ENCODE data around the gene TRA2A. TPM values are rescaled to one million over a fixed set of nuclear protein-coding genes. Genes with fewer than 3 reads are reported as not detected.

TRA2A gene
- total and polyA plus RNA-seq, 2 of the 13 experiments (the other 11 are each of a cell fraction or from before 2014, with no cell fraction given), result 39.1 to 41.6 TPM

GRCh38 chr7:23473844-23474093 is 58.0 kb downstream of the TRA2A start (continued):
- TF ChIP-seq, protein P1, sequence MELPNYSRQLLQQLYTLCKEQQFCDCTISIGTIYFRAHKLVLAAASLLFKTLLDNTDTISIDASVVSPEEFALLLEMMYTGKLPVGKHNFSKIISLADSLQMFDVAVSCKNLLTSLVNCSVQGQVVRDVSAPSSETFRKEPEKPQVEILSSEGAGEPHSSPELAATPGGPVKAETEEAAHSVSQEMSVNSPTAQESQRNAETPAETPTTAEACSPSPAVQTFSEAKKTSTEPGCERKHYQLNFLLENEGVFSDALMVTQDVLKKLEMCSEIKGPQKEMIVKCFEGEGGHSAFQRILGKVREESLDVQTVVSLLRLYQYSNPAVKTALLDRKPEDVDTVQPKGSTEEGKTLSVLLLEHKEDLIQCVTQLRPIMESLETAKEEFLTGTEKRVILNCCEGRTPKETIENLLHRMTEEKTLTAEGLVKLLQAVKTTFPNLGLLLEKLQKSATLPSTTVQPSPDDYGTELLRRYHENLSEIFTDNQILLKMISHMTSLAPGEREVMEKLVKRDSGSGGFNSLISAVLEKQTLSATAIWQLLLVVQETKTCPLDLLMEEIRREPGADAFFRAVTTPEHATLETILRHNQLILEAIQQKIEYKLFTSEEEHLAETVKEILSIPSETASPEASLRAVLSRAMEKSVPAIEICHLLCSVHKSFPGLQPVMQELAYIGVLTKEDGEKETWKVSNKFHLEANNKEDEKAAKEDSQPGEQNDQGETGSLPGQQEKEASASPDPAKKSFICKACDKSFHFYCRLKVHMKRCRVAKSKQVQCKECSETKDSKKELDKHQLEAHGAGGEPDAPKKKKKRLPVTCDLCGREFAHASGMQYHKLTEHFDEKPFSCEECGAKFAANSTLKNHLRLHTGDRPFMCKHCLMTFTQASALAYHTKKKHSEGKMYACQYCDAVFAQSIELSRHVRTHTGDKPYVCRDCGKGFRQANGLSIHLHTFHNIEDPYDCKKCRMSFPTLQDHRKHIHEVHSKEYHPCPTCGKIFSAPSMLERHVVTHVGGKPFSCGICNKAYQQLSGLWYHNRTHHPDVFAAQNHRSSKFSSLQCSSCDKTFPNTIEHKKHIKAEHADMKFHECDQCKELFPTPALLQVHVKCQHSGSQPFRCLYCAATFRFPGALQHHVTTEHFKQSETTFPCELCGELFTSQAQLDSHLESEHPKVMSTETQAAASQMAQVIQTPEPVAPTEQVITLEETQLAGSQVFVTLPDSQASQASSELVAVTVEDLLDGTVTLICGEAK (IDR thresholded peaks at IDR 0.05), result no peak
- TF ChIP-seq, protein P1 (CRISPR knock-in tag; IDR thresholded peaks at IDR 0.05), result 0 out of 2 replicates have a peak, but pooled peaks have one; percentile 3
- TF ChIP-seq HNRNPL (IDR thresholded peaks at IDR 0.05; ENCODE audit: low read depth, low read length), result 0 out of 2 replicates have a peak, but pooled peaks have one; percentile 11
- TF ChIP-seq HNRNPK (IDR thresholded peaks at IDR 0.05; ENCODE audit: low read depth, low read length, poor library complexity, severe bottlenecking), result peak; percentile 29
- TF ChIP-seq, protein P2, sequence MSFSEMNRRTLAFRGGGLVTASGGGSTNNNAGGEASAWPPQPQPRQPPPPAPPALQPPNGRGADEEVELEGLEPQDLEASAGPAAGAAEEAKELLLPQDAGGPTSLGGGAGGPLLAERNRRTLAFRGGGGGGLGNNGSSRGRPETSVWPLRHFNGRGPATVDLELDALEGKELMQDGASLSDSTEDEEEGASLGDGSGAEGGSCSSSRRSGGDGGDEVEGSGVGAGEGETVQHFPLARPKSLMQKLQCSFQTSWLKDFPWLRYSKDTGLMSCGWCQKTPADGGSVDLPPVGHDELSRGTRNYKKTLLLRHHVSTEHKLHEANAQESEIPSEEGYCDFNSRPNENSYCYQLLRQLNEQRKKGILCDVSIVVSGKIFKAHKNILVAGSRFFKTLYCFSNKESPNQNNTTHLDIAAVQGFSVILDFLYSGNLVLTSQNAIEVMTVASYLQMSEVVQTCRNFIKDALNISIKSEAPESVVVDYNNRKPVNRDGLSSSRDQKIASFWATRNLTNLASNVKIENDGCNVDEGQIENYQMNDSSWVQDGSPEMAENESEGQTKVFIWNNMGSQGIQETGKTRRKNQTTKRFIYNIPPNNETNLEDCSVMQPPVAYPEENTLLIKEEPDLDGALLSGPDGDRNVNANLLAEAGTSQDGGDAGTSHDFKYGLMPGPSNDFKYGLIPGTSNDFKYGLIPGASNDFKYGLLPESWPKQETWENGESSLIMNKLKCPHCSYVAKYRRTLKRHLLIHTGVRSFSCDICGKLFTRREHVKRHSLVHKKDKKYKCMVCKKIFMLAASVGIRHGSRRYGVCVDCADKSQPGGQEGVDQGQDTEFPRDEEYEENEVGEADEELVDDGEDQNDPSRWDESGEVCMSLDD (CRISPR knock-in tag; IDR thresholded peaks at IDR 0.05; ENCODE audit: borderline replicate concordance), result peak; percentile 58; the same call in 1 of the 2 replicates
- TF ChIP-seq, protein P3, sequence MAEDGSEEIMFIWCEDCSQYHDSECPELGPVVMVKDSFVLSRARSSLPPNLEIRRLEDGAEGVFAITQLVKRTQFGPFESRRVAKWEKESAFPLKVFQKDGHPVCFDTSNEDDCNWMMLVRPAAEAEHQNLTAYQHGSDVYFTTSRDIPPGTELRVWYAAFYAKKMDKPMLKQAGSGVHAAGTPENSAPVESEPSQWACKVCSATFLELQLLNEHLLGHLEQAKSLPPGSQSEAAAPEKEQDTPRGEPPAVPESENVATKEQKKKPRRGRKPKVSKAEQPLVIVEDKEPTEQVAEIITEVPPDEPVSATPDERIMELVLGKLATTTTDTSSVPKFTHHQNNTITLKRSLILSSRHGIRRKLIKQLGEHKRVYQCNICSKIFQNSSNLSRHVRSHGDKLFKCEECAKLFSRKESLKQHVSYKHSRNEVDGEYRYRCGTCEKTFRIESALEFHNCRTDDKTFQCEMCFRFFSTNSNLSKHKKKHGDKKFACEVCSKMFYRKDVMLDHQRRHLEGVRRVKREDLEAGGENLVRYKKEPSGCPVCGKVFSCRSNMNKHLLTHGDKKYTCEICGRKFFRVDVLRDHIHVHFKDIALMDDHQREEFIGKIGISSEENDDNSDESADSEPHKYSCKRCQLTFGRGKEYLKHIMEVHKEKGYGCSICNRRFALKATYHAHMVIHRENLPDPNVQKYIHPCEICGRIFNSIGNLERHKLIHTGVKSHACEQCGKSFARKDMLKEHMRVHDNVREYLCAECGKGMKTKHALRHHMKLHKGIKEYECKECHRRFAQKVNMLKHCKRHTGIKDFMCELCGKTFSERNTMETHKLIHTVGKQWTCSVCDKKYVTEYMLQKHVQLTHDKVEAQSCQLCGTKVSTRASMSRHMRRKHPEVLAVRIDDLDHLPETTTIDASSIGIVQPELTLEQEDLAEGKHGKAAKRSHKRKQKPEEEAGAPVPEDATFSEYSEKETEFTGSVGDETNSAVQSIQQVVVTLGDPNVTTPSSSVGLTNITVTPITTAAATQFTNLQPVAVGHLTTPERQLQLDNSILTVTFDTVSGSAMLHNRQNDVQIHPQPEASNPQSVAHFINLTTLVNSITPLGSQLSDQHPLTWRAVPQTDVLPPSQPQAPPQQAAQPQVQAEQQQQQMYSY (CRISPR knock-in tag; IDR thresholded peaks at IDR 0.05), result 0 out of 2 replicates have a peak, but pooled peaks have one; percentile 30
- TF ChIP-seq PRPF4 (IDR thresholded peaks at IDR 0.05; ENCODE audit: low read depth, low read length, poor library complexity, severe bottlenecking), result no peak
- TF ChIP-seq POLR2G (IDR thresholded peaks at IDR 0.05; ENCODE audit: low read depth, low read length), result peak; percentile 74; the same call in 1 of the 2 replicates
- no peak for TF ChIP-seq SCMH1 (CRISPR knock-in tag; IDR thresholded peaks at IDR 0.05; ENCODE audit: borderline replicate concordance)
- no peak for TF ChIP-seq ZNF546 (CRISPR knock-in tag; conservative IDR thresholded peaks at IDR 0.05)
- 0 out of 2 replicates have a peak, but pooled peaks have one; percentile 6 for TF ChIP-seq ZNF556 (CRISPR knock-in tag; IDR thresholded peaks at IDR 0.05; ENCODE audit: borderline replicate concordance)
- no peak for TF ChIP-seq ZFP36L1 (CRISPR knock-in tag; IDR thresholded peaks at IDR 0.05)
- TF ChIP-seq SOX6 (IDR thresholded peaks at IDR 0.05), result no peak
- TF ChIP-seq SOX6 (CRISPR knock-in tag; IDR thresholded peaks at IDR 0.05), result no peak
- TF ChIP-seq ETV6 (CRISPR knock-in tag; conservative IDR thresholded peaks at IDR 0.05), result no peak

Data from HepG2 (cell line).